PFSK-1 (cell line): ENCODE results near the gene ZNF414.

Source experiments
- POLR2AphosphoS5 ChIP-seq: IDR thresholded peaks from 2 replicates; pipeline ENCODE4 v1.6.1; 2012; ENCODE audit warnings: low read depth, mild to moderate bottlenecking, control low read depth, low read length, moderate library complexity
- TF ChIP-seq, protein P1 (sequence below), 2 experiments: IDR thresholded peaks; 2 replicates each; pipeline versions ENCODE4 v1.6.1 to v1.8.0; 2011 to 2012; ENCODE audit warnings: low read depth in 2 of 2, low read length in 2 of 2, control low read depth in 1 of 2, inconsistent platforms in 1 of 2, mild to moderate bottlenecking in 1 of 2, moderate library complexity in 1 of 2; ENCODE audit not compliant: insufficient read depth in 1 of 2

DNA sequence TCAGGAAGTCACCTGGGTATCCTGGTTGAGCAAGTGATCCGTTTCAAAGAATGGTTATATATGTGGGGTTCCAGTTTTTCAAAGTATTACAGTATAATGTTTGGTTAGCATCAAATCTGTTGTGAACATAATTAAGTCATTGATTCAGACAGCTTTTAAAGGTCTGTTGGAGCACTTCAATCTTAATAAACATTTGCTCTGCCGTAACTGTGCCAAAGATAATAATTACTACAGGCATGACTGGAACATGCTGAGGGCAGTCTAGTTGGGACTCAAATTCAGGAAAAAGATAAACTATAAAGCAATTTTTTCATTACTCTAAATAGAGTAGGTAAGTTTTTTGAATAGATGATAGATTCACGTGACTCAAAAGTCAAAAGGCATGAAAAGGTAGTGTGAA lies 45.8 kb downstream of the ZNF414 start:
- TF ChIP-seq POLR2AphosphoS5: no peak
- TF ChIP-seq, protein P1, sequence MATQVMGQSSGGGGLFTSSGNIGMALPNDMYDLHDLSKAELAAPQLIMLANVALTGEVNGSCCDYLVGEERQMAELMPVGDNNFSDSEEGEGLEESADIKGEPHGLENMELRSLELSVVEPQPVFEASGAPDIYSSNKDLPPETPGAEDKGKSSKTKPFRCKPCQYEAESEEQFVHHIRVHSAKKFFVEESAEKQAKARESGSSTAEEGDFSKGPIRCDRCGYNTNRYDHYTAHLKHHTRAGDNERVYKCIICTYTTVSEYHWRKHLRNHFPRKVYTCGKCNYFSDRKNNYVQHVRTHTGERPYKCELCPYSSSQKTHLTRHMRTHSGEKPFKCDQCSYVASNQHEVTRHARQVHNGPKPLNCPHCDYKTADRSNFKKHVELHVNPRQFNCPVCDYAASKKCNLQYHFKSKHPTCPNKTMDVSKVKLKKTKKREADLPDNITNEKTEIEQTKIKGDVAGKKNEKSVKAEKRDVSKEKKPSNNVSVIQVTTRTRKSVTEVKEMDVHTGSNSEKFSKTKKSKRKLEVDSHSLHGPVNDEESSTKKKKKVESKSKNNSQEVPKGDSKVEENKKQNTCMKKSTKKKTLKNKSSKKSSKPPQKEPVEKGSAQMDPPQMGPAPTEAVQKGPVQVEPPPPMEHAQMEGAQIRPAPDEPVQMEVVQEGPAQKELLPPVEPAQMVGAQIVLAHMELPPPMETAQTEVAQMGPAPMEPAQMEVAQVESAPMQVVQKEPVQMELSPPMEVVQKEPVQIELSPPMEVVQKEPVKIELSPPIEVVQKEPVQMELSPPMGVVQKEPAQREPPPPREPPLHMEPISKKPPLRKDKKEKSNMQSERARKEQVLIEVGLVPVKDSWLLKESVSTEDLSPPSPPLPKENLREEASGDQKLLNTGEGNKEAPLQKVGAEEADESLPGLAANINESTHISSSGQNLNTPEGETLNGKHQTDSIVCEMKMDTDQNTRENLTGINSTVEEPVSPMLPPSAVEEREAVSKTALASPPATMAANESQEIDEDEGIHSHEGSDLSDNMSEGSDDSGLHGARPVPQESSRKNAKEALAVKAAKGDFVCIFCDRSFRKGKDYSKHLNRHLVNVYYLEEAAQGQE (IDR thresholded peaks at IDR 0.05; ENCODE audit: insufficient read depth in 1 of 2, low read depth in 2 of 2, low read length in 2 of 2): no peak
